HCT116 (cell line): Measurements from ENCODE around the gene CISH. TPM values are rescaled to one million over a fixed set of nuclear protein-coding genes. Genes with fewer than 3 reads are reported as not detected.

Experiments used
- ATAC-seq: fragments of 200-7000 bp; cut with Tn5 transposase; 2 replicates; pipeline ENCODE4 v1.9.1; 2020; ENCODE audit warnings: mild to moderate bottlenecking, moderate library complexity
- BruUV-seq: library from RNA; stranded (reverse); fragments of 400-500 nt; replicated peaks from 2 replicates; lab custom pipeline; 2021; lab: Mats Ljungman, UMichigan
- CTCF ChIA-PET: fragments of 300-600 bp; sonication (Branson Sonifier 250); formaldehyde crosslinking; loops from one replicate; lab custom pipeline; 2021; ENCODE audit warnings: antibody characterized with exemption; lab: Charles Lee
- POLR2A ChIA-PET: fragments of 300-600, 350-600 bp; sonication (Branson Sonifier 250); formaldehyde crosslinking; loops from one replicate; lab custom pipeline; 2021; ENCODE audit warnings: antibody characterized with exemption; lab: Charles Lee
- RAD21 ChIA-PET, 2 experiments: fragments of 300-600 bp; sonication (Branson Sonifier 250); formaldehyde crosslinking; loops; one replicate each; lab custom pipeline; 2023; ENCODE audit warnings: low total read pairs in 2 of 2; ENCODE audit not compliant: uncharacterized antibody in 2 of 2, unreplicated experiment in 2 of 2, low non-redundant PET in 1 of 2; lab: Charles Lee
- DNase-seq: peaks from one replicate; pipeline ENCODE4 v3.0.0-alpha.2; 2010; ENCODE audit warnings: low read depth, low spot score
- H2AFZ ChIP-seq: fragments of 200-600 bp; shearing (Covaris generic), sonication (generic); 2 replicates; pipeline ENCODE4 v1.6.1; 2017; ENCODE audit warnings: low read depth, mixed run types, mixed read lengths, antibody characterized with exemption, low read length; ENCODE audit not compliant: poor library complexity, severe bottlenecking
- H3K27ac ChIP-seq: 2 replicates; pipeline ENCODE4 v1.5.1; 2012; ENCODE audit warnings: low read depth, low read length
- H3K27me3 ChIP-seq: fragments of 200-600 bp; sonication (generic); 2 replicates; pipeline ENCODE4 v1.6.1; 2016; ENCODE audit warnings: mixed run types, low read length, mixed read lengths; ENCODE audit not compliant: insufficient read depth
- H3K36me3 ChIP-seq, 2 experiments: fragments of 200-500 bp in 1 of 2; fragments of 200-600 bp in 1 of 2; sonication (Bioruptor generic) in 1 of 2; sonication (generic) in 1 of 2; 2 replicates each; pipeline versions ENCODE4 v1.5.1 to v1.6.1; 2014 to 2016; ENCODE audit warnings: low read length in 2 of 2, inconsistent platforms in 1 of 2, mixed read lengths in 1 of 2, mixed run types in 1 of 2; ENCODE audit not compliant: insufficient read depth in 2 of 2, control insufficient read depth in 1 of 2
- H3K4me1 ChIP-seq, 2 experiments: fragments of 200-600 bp in 1 of 2; sonication (generic) in 1 of 2; 2 replicates each; pipeline versions ENCODE4 v1.5.1 to v1.6.1; 2012 to 2017; ENCODE audit warnings: low read length in 2 of 2, inconsistent platforms in 1 of 2, mild to moderate bottlenecking in 1 of 2, mixed read lengths in 1 of 2, mixed run types in 1 of 2, moderate library complexity in 1 of 2; ENCODE audit not compliant: insufficient read depth in 2 of 2, control insufficient read depth in 1 of 2
- H3K4me2 ChIP-seq: fragments of 200-600 bp; sonication (generic); 2 replicates; pipeline ENCODE4 v1.6.1; 2017; ENCODE audit warnings: mixed run types, low read length, mixed read lengths
- H3K4me3 ChIP-seq, 2 experiments: fragments of 200-600 bp in 1 of 2; sonication (generic) in 1 of 2; replicated peaks in 1 of 2; 2 replicates each; pipeline ENCODE4 v1.5.1; 2011 to 2016; ENCODE audit warnings: low read length in 2 of 2, control low read depth in 1 of 2, low read depth in 1 of 2, mild to moderate bottlenecking in 1 of 2, mixed read lengths in 1 of 2, mixed run types in 1 of 2
- H3K79me2 ChIP-seq: fragments of 200-600 bp; sonication (generic); 2 replicates; pipeline ENCODE4 v1.6.1; 2017; ENCODE audit warnings: mild to moderate bottlenecking, mixed run types, low read length, moderate library complexity, mixed read lengths; ENCODE audit not compliant: insufficient read depth
- H3K9ac ChIP-seq: fragments of 200-600 bp; sonication (generic); 2 replicates; pipeline ENCODE4 v1.6.1; 2016; ENCODE audit warnings: low read length, mixed read lengths
- H3K9me2 ChIP-seq: fragments of 200-600 bp; sonication (generic), shearing (Covaris generic); 2 replicates; pipeline ENCODE4 v1.6.1; 2017; ENCODE audit warnings: mixed run types, mild to moderate bottlenecking, moderate library complexity; ENCODE audit not compliant: insufficient read depth
- H3K9me3 ChIP-seq, 2 experiments: fragments of 200-500 bp in 1 of 2; fragments of 200-600 bp in 1 of 2; sonication (Bioruptor generic) in 1 of 2; sonication (generic) in 1 of 2; 2 replicates each; pipeline ENCODE4 v1.6.1; 2014 to 2017; ENCODE audit warnings: low read length in 2 of 2, mixed read lengths in 2 of 2, inconsistent platforms in 1 of 2, low read depth in 1 of 2, mild to moderate bottlenecking in 1 of 2, mixed run types in 1 of 2, moderate library complexity in 1 of 2; ENCODE audit not compliant: control insufficient read depth in 1 of 2, insufficient read depth in 1 of 2
- H4K20me1 ChIP-seq: fragments of 200-600 bp; sonication (generic), shearing (Covaris generic); 2 replicates; pipeline ENCODE4 v1.6.1; 2017; ENCODE audit warnings: mixed run types, mild to moderate bottlenecking, moderate library complexity; ENCODE audit not compliant: insufficient read depth
- CBX3 ChIP-seq: IDR thresholded peaks from 2 replicates; pipeline ENCODE4 v1.6.1; 2012; ENCODE audit warnings: low read depth
- ELF1 ChIP-seq: IDR thresholded peaks from 2 replicates; pipeline ENCODE4 v1.6.1; 2012; ENCODE audit warnings: low read depth, borderline replicate concordance
- EZH2phosphoT487 ChIP-seq: fragments of 200-600 bp; IDR thresholded peaks from 2 replicates; pipeline ENCODE4 v1.6.1; 2018; ENCODE audit warnings: antibody characterized with exemption, borderline replicate concordance
- JUND ChIP-seq: IDR thresholded peaks from 2 replicates; pipeline ENCODE4 v1.6.1; 2012
- RAD21 ChIP-seq: IDR thresholded peaks from 2 replicates; pipeline ENCODE4 v1.6.1; 2012; ENCODE audit warnings: low read depth, mild to moderate bottlenecking
- SRF ChIP-seq: IDR thresholded peaks from 2 replicates; pipeline ENCODE4 v1.6.1; 2012; ENCODE audit warnings: low read depth
- TCF7L2 ChIP-seq: IDR thresholded peaks from 2 replicates; pipeline ENCODE4 v1.7.0; 2011; ENCODE audit warnings: borderline replicate concordance, inconsistent platforms; ENCODE audit not compliant: insufficient read depth, insufficient read length; ENCODE audit errors: extremely low read depth
- YY1 ChIP-seq: IDR thresholded peaks from 2 replicates; pipeline ENCODE4 v1.6.1; 2011; ENCODE audit warnings: low read length, low read depth, moderate library complexity, mild to moderate bottlenecking; ENCODE audit not compliant: insufficient replicate concordance; ENCODE audit errors: extremely low read depth
- ZFX ChIP-seq: fragments of 450-650 bp; IDR thresholded peaks from 2 replicates; pipeline ENCODE4 v1.6.1; 2017
- ZNF274 ChIP-seq: fragments of 200-500 bp; sonication (Bioruptor generic); IDR thresholded peaks from 2 replicates; pipeline ENCODE4 v1.6.1; 2014; ENCODE audit warnings: mild to moderate bottlenecking, low read depth, low read length, inconsistent platforms
- intact Hi-C: fragments of 100-400 bp; cut with micrococcal nuclease; formaldehyde crosslinking; loops from 2 replicates; pipeline ENCODE4 v1.10.0; 2022
- total RNA-seq: library from RNA; stranded (reverse); gene quantifications from one replicate; pipeline ENCODE4 v1.2.1, GENCODE V29; 2021; ENCODE audit not compliant: unreplicated experiment
- TF ChIP-seq, protein P1 (sequence below), 3 experiments: fragments of 200-600 bp in 1 of 3; sonication (generic) in 1 of 3; IDR thresholded peaks in 2 of 3; conservative IDR thresholded peaks in 1 of 3; 2 replicates each; pipeline ENCODE4 v1.5.1; 2012 to 2017; ENCODE audit warnings: low read depth in 2 of 3, low read length in 2 of 3, antibody characterized with exemption in 1 of 3, borderline replicate concordance in 1 of 3, control low read depth in 1 of 3, mild to moderate bottlenecking in 1 of 3, mixed read lengths in 1 of 3, mixed run types in 1 of 3, moderate library complexity in 1 of 3; ENCODE audit not compliant: insufficient read depth in 1 of 3

Gene CISH
- total RNA-seq, 1 experiment from 2014 or later, result 4.5 TPM

DNA sequence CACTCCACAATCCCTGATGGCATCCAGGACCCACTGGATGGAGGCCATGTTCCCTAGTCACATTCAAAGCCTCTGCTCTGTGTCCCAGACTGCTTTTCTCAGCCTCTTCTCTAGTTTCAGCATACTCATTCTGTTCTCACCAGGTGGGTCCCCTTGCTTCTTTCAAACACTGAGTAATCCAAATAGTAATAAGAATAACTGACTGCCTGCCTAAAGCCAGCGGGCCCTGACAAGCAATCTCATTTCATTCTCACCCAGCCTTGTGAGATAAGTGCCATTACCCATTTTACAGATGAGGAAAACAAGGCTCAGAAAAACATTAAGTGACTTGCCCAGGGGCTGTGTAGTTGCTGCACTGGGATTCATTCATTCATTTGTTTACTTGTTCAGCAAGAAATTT is 30.8 kb upstream of the CISH start:
- Histone ChIP-seq H4K20me1 (no peaks in the 10 kb centered on the region; the same call in 1 of the 2 replicates), H3K36me3 (peaks cover 4 to 35% of the 10 kb centered on the region in 2 experiments; a peak in 3 of 4 replicates), H3K9me3 (no peaks in the 10 kb centered on the region), H3K27ac (no peak overlapping the region), H2AFZ (no peak overlapping the region), H3K4me1 (peaks cover 12 to 23% of the 10 kb centered on the region in 2 experiments), H3K4me3 (no peak overlapping the region), H3K9ac (no peak overlapping the region), H3K9me2 (no peaks in the 10 kb centered on the region), H3K4me2 (no peak overlapping the region), H3K27me3 (no peaks in the 10 kb centered on the region)
- intact Hi-C loops, result no loop called here
- DNase-seq (no peak), ATAC-seq (no peak)
- RAD21 ChIA-PET, result no interaction called here
- TSS peak; percentile 5 for BruUV-seq
- POLR2A ChIA-PET, result no interaction called here
- CTCF ChIA-PET, result no interaction called here
- TF ChIP-seq SRF (no peak), RAD21 (no peak), TCF7L2 (no peak), ELF1 (no peak), YY1 (no peak), EZH2phosphoT487 (no peak), CBX3 (no peak), JUND (no peak), ZNF274 (no peak), ZFX (no peak)
- TF ChIP-seq, protein P1, sequence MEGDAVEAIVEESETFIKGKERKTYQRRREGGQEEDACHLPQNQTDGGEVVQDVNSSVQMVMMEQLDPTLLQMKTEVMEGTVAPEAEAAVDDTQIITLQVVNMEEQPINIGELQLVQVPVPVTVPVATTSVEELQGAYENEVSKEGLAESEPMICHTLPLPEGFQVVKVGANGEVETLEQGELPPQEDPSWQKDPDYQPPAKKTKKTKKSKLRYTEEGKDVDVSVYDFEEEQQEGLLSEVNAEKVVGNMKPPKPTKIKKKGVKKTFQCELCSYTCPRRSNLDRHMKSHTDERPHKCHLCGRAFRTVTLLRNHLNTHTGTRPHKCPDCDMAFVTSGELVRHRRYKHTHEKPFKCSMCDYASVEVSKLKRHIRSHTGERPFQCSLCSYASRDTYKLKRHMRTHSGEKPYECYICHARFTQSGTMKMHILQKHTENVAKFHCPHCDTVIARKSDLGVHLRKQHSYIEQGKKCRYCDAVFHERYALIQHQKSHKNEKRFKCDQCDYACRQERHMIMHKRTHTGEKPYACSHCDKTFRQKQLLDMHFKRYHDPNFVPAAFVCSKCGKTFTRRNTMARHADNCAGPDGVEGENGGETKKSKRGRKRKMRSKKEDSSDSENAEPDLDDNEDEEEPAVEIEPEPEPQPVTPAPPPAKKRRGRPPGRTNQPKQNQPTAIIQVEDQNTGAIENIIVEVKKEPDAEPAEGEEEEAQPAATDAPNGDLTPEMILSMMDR (IDR thresholded peaks at IDR 0.05 in 2 of 3, conservative IDR thresholded peaks at IDR 0.05 in 1 of 3; ENCODE audit: borderline replicate concordance in 1 of 3, insufficient read depth in 1 of 3, low read depth in 2 of 3, low read length in 2 of 3), result no peak
- TF ChIP-seq, all 23 proteins: peak for 0
- H3K79me2 ChIP-seq, result peaks cover 22% of the 10 kb centered on the region
